IPS DF 6.9 (cell line): ENCODE measurements around the gene PCDHGA11.

ENCODE experiments used
- DNase-seq: peaks from one replicate; pipeline ENCODE4 v3.0.0-alpha.2; 2013; ENCODE audit warnings: low read depth, low spot score
- H3K27ac ChIP-seq: one replicate; pipeline ENCODE4 v1.5.1; 2013; ENCODE audit warnings: low read length, control low read depth
- H3K27me3 ChIP-seq: 2 replicates; pipeline ENCODE4 v1.6.1; 2013; ENCODE audit warnings: mild to moderate bottlenecking, low read length; ENCODE audit not compliant: control insufficient read depth, insufficient read depth
- H3K36me3 ChIP-seq: 2 replicates; pipeline ENCODE4 v1.6.1; 2013; ENCODE audit warnings: low read length; ENCODE audit not compliant: control insufficient read depth, insufficient read depth
- H3K4me1 ChIP-seq: 2 replicates; pipeline ENCODE4 v1.6.1; 2013; ENCODE audit warnings: low read length; ENCODE audit not compliant: control insufficient read depth, insufficient read depth
- H3K4me3 ChIP-seq: 2 replicates; pipeline ENCODE4 v1.5.1; 2013; ENCODE audit warnings: mild to moderate bottlenecking, low read length
- H3K9me3 ChIP-seq: 2 replicates; pipeline ENCODE4 v1.6.1; 2013; ENCODE audit warnings: low read length, inconsistent platforms; ENCODE audit not compliant: control insufficient read depth, insufficient read depth
- WGBS: extraction: QIAGEN DNeasy Blood & Tissue Kit; methylation state at CpG from one replicate; pipeline ENCODE4 v1.1.7; 2013; ENCODE audit warnings: mixed read lengths, missing lambda C conversion rate; ENCODE audit not compliant: insufficient read length, insufficient coverage; 5-methylcytosine and 5-hydroxymethylcytosine counted together

PCDHGA11 gene

GRCh38 chr5:141434006-141434405, 13.2 kb downstream of the PCDHGA11 start:
- 0 out of 2 replicates have a peak, but pooled peaks cover 3% of the 10 kb centered on the region for H3K36me3 ChIP-seq
- no peaks in the 10 kb centered on the region for H3K4me1 ChIP-seq
- DNase-seq = no peak
- no peaks in the 10 kb centered on the region for H3K9me3 ChIP-seq
- no peak overlapping the region for H3K4me3 ChIP-seq
- H3K27ac ChIP-seq = no peak overlapping the region
- no CpG with 5 or more reads among the region's 2 CpGs for WGBS
- no peaks in the 10 kb centered on the region for H3K27me3 ChIP-seq

- Histone ChIP-seq H3K36me3 (no peaks in the 10 kb centered on the region; the same call in 1 of the 2 replicates), H3K4me1 (peaks cover 1% of the 10 kb centered on the region; the same call in 1 of the 2 replicates), H3K9me3 (no peaks in the 10 kb centered on the region), H3K4me3 (no peak overlapping the region), H3K27me3 (no peaks in the 10 kb centered on the region), H3K27ac (no peak overlapping the region)
- no peak for DNase-seq
- no CpG with 5 or more reads among the region's 2 CpGs for WGBS
Measured at GRCh38 chr5:141437221-141437620, 16.4 kb downstream of the PCDHGA11 start.

- Histone ChIP-seq H3K9me3 (no peaks in the 10 kb centered on the region), H3K27ac (no peak overlapping the region), H3K4me1 (peaks cover 1% of the 10 kb centered on the region; the same call in 1 of the 2 replicates), H3K36me3 (no peaks in the 10 kb centered on the region; the same call in 1 of the 2 replicates), H3K27me3 (no peaks in the 10 kb centered on the region), H3K4me3 (no peak overlapping the region)
- DNase-seq = no peak
- WGBS = no CpG with 5 or more reads among the region's 10 CpGs
Measured at GRCh38 chr5:141439411-141440141, 18.7 kb downstream of the PCDHGA11 start.

- Histone ChIP-seq H3K27ac (no peak overlapping the region), H3K9me3 (no peaks in the 10 kb centered on the region), H3K4me3 (no peak overlapping the region), H3K27me3 (no peaks in the 10 kb centered on the region), H3K36me3 (no peaks in the 10 kb centered on the region; the same call in 1 of the 2 replicates), H3K4me1 (peaks cover 1% of the 10 kb centered on the region; the same call in 1 of the 2 replicates)
- WGBS = no CpG with 5 or more reads among the region's 9 CpGs
- no peak for DNase-seq
Measured at GRCh38 chr5:141440341-141440740, 19.5 kb downstream of the PCDHGA11 start.

- no peak for DNase-seq
- Histone ChIP-seq H3K4me3 (no peak overlapping the region), H3K27ac (no peak overlapping the region), H3K4me1 (peaks cover 1% of the 10 kb centered on the region; the same call in 1 of the 2 replicates), H3K9me3 (no peaks in the 10 kb centered on the region), H3K36me3 (no peaks in the 10 kb centered on the region; the same call in 1 of the 2 replicates), H3K27me3 (no peaks in the 10 kb centered on the region)
- no CpG with 5 or more reads among the region's 50 CpGs for WGBS
Measured at GRCh38 chr5:141441571-141442170, 20.8 kb downstream of the PCDHGA11 start.

GRCh38 chr5:141465351-141465750, 44.5 kb downstream of the PCDHGA11 start:
- Histone ChIP-seq H3K36me3 (no peaks in the 10 kb centered on the region), H3K4me3 (no peak overlapping the region), H3K4me1 (no peaks in the 10 kb centered on the region), H3K27me3 (no peaks in the 10 kb centered on the region), H3K27ac (no peak overlapping the region), H3K9me3 (no peaks in the 10 kb centered on the region)
- no peak for DNase-seq
- WGBS = no CpG with 5 or more reads among the region's 3 CpGs
